Activated CD8-positive, alpha-beta memory T cell treated with anti-CD3 and anti-CD28 coated beads for 24 hours (primary cell): ENCODE data around the gene NFIX.
A peak's percentile ranks its signal among the peaks of the same experiment; 100 is the strongest.

Source experiments
- DNase-seq: peaks from one replicate; pipeline ENCODE4 v3.0.0-alpha.2; 2020

The NFIX gene

DNA sequence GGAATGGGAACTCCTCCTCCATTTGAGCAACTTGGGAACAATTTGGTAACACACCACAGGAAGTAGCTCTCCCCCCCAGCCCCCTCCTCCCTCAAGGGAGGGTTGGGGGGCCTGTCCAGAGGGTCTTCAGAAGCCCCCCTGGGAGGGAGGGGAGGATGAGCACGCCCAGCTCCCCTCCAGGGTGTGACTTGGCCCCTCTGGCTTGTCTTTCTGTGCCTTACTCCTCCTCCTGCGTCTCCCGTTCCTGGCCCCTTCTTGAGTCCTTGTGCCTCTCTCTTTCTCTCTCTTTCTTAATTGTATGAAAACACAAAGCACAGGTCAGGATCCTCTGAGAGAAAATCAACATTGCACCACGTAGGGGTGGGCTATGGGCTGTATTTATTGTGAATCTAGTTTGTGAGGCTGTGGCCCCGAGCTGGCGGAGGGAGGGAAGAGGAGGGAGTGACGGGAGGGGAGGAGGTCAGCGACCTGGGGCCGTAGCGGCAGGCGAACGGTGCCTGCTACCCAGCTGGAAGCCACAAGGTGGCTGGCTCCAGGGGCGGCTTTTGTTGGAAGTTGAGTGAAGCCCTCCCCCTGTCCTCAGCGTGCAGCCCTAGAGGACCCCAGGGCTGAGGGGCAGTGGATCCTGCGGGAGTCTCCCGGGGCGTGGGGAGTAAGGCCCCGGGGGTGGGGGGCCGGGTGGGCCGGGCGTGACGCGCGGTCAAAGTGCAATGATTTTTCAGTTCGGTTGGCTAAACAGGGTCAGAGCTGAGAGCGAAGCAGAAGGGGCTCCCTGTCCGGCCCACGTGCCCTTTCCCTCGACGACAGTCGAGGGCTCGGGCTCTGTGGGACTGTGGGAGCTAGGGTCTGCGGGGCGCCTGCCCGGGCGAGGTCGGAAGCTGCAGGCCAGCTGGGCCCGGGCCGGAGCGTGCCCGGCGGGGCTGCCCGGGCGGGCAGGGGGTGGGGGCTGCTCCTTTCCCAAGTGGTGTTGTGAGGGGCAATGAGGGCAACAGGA lies 101.0 kb downstream of the NFIX start:
- no peak for DNase-seq

DNA sequence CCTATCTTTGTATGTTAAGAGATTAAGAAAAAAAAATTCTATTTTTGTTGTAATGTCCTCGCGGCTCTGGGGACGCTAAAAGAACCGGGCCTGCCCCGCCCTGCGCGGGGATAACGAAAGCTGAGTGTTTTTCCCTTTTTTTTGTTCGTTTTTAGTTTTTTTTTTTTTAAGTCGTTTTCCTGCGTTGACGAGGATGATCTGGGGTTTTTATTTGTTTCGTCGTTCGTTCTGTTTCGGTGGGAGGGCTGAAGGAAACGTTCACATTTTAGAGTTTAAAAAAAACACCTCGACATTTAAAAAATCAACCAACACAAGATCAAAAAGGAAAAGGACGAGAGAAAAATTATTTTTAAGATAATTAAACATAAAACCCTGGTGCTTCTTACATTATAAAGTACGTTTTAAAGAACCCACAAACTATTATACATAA lies 101.8 kb downstream of the NFIX start:
- DNase-seq, result no peak

DNA sequence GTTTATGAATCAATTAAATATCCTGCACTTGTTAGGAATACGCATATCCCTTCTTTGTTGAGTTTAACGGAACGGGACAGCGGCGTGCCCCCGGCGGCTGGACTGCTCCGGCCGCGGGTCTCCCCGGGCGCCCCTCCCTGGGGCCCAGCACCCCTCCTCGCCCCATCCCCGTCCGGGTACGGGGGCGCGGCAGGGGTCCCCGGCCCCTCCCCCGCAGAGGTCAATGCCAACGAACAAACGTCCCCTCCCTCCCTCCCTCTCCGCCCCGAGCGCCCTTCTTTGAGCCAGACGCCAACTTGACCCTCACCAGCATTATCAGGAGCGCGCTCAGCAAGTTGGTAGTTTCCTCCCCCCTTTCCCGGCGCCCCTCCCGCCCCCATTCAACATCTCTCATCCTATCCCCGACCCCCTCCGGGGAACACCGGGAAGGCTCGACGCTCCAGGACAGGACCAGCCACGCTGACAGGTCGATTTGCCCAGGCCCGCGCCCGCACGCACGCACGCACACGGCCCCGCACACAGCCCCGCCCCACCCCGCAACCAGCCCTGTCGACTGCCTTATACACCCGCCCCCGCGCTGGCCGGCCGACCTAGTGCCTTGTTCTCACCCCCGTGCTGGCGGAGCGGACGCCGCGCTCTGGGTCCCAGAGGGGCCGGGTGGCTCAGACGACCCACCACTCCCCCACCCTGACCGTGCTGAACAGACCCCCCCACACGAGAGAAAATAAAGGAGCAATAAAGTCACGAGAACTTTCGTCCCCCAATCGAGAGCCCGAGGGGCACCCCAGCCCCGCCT lies 102.4 kb downstream of the NFIX start:
- no peak for DNase-seq

DNA sequence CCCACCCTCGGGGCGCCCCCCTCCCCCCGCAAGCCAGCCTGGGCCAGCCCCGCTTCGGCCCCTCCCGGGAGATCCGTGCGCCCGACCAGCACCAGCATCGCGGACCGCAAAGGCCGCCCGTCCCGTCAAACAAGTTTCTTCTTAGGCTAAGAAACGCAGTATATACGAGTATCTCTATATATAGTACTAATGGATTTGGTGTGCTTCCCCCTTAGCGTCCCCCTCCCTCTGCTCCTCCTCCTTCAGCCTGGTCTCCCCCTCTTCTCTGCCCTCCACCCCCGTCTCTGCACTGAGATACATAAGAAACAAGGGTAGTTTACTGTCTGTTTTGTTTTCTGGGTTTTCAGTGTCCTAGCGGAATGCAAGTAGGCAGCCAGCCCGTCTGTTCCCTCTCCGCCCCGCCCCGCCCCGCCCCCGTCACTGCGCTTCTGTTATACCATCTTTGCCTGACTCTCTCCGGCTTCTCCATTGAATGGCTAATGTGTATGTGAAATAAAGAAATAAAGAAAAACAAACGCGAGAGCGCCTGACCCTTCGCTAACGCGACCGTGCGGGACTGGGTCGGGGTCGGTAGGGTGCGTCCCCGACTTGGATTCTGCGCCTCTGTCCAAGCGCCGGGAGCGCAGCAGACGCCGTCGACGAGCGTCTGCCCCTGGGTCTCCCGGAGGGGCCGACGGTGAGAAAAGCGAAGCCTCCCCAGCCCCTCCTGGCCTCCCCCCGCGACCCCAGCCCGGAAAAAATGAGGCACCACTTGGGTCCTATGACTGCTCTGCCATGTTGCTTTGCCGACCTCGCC lies 103.2 kb downstream of the NFIX start:
- DNase-seq, result peak; percentile 71

DNA sequence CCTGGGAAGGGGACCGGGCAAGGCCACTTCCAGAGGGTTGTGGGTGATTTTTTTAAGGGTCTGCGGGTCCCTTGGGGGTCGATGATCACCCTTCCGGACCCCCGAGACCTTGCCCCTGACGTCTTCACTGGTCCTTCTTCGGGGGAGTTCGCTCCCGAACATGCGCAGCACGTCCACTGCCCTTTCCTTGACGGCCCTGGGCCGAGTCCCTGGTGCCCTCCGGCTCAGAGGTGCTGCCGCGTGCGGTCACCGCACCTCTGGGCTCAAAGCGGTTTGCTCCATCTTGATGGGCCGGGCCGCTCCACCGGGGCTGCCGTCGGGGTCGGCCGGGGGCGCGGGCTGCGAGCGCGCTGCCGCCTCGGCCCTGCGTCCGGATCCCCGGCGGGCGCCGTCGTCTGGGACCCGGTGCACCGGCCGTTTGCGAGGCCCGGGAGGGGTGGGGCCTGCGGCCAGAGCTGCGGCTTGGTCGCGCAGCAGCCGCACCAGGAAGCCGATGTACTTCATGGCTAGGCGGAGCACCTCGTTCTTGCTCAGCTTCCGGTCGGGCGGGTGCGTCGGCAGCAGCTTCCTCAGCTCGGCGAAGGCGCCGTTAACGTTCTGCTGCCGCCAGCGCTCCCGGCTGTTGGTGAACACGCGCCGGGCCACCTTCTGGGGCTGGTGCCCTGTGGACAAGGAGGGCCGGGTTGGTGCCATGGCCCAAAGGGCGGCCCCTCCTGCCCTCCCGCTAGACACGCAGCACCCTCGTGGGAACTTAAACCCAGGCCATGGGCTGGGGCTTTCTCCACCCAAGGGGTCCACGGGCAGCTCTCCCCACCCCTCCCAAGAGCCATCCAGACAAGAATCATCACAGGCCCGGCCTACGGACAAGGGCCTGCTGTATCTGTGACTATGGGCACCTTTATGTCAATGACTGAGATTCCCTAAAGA lies 104.1 kb downstream of the NFIX start:
- peak; percentile 86 for DNase-seq

DNA sequence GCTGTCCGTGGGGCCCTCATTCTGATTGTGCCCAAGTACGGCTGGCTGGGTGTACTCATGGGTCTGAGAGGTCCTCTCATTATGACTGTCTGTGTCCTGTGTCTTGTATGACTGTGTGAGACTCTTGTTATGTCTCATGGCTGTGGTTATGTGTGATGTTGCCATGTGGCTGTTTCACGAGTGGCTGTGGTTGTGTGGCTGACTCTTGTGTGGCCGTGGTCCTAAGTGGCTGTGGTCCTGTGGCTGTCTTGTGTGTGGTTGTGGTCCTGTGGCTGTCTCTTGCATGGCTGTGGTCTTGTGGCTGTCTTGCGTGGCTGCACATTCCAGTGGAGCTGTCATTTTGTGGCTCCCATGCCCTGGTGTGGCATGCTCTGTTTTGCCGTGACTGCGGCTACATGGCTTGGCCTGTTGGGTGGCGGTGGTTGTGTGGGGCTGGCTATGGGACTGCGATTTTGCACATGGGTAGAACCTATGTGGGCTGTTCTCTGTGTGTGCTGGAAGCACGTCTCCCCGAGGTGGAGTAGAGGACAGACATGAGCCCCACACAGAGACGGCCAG lies 104.8 kb downstream of the NFIX start:
- peak; percentile 90 for DNase-seq

DNA sequence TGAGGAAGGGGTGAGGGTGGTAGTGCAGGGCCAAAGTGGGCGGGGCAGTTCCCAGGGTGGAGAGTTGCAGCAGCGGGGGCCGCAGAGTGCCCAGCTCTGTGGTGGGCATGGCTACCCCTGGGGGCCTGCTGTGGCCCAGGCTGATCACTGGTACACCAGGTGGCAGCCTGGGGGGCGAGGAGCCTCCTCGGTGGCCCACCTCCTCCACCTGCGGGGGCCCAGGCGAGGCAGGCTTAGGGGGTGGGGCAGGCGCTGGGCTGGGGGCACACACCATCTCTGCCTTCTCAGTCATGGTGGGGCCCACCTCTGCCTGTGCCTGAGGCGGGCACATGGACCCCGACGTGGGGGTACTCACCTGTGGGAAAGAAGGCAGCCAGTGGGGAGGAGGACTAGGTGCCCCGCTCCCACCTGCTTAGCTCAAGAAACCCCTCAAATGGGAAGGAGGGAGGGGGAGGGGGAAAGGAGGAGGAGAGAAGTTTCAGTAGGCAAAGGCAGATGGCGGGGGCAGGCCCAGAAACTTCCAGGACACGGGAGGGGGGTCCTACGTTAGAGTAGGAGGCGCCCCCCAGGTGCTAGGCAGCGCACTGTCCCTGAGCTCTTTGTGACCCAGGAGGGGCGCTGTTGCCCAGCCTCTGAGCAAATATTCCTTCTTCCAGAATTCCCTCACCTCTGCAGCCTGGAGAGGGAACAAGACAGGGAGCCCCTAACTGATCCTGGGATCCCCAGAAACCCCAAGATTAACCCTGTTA lies 105.7 kb downstream of the NFIX start:
- no peak for DNase-seq

DNA sequence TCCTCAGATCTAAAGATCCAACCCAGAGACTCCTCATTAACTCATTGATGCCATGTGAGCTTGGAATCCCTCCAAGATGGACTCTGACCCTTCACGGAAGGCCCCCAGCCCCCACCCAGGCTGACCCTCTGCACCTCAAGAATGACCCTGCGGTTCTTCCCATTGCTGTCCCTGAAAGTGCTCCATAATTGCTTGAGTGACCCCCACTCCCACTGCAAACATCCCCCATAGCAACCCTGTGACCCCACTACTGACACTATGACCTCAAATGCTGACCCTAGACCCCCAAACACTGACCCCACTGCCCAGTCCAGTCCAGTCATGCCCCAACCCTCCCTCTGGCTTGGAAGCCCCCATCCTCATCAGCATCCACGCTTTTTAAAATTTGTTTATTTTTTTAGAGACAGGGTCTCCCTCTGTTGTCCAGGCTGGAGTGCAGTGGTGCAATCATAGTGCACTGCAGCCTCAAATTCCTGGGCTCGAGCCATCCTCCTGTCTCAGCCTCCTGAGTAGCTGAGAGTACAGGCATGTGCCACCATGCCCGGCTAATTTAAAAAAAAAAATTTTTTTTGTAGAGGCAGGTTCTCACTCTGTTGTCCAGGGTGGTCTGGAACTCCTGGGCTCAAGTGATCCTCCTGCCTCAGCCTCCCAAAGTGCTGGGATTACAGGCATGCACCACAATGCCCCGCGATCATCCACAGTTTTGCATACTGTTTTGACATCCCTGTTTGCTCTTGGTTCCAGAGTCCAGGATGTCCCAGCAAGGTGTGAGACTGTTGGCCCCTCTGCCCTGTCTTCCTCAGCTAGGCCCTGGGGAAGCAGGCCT lies 106.5 kb downstream of the NFIX start:
- no peak for DNase-seq

DNA sequence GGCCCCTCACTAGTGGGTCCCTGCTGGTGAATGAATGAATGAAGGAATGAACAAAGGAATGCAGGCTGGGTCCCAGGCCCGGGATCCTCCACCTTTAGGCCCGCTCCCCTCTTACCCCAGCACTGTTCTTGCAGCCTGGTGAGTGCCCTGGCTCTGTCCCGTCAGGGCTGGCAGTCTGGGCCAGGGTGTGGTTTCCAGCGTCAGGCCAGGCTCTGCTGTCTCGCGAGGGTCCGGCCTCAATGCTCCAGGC lies 107.1 kb downstream of the NFIX start:
- no peak for DNase-seq

DNA sequence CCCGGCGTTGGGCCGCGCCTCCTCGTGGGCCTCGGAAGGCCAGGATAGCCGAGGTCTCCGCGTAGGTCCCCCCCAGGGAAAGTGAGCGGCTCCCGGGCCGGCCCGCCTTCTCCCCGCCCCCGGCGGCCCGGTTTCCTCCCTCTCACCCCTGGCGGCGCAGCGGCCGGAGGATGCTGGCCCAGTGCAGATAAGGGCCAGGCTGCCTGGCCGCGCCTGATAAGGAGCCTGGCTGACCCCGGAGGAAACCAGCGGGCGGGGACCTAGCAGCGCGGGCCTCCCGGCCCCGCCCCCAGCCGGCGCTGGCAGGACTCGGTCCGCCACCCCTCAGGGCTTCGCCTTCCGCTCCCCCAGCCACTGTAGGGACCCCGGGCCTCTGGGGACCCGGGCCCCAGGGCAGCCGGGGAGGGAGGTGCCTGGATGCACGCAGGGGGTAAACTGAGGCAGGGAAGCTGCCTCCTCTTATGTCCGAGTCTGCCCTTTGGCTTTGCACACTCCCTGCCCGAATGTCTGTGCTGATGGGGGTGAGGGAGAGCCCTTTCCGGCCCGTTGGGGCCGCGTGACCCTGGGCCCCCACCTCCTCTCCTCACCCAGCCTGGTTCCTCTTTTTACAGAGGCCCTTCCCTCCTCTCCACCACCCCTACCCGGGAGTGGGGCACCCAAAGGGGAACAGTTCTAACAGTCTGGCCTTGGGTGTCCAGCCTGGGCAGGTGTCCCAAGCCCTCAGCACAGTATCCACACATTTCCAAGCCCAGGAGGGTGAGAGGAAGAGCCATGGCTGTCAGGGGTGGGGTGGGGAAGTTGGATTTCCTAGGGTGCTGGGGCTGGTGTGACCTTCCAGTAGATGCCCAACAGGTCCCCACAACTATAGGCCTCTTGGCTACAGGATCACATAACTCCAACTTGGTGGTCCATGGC lies 107.6 kb downstream of the NFIX start, which contains the start of gene LYL1:
Gene LYL1, minus strand, starts transcription at position 193 of the 915 bp plus-strand sequence. CDS start 1,687 bp downstream, outside the sequence.
- DNase-seq, result peak; percentile 77

DNA sequence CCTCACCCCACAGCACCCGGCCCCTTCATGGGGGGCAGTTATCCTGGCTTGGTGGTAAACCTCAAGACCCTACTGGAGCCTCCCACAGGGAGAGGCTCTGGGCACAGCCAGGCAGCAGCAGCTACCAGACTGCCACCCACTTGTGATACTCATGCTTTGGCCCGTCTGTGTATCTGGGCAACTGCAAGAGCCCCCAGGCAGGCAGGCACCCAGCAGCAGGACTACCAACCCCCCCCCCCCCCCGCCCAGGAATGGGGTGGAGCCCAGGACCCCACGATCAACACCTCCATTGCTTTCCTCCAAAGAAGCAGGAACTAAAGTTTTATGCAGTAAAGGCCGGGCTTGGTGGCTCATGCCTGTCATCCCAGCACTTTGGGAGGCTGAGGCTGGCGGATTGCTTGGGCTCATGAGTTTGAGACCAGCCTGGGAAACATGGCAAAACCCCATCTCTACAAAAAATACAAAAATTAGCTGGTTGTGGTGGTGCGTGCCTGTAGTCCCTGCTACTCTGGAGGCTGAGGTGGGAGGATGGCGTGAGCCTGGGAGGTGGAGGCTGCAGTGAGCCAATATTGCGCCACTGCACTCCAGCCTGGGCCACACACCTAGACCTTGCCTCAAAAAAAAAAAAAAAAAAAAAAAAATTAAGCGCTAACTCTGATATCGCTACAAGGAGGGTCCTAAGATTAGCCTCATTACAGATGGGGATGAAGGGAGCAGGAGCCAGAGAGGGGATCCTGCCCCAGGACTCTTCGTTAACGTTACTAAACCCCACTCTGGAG lies 108.5 kb downstream of the NFIX start:
- DNase-seq, result no peak

DNA sequence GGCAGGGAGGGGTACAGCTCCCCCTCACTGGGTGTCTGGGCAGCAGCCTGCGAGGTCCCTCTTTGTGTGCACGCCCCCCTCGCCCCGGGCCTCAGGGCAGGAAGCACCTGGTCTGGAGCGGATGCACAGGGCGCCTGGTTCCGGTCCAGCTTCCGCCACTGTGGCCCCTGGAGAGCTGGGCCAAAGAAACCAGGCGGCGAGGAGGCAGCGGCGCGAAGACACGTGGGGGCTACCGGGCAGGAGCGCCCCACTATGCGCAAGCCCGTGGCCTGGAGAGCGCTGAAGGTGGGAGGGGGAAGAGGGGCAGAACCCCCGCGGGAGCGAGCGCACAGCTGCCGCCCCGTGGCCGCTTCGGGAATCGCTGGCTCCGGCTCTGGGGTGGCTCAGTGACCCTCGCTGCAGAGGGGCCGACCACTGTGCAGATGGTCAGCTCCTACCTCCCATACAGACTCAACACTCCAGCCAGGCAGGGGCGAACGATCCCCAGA lies 109.1 kb downstream of the NFIX start:
- peak; percentile 89 for DNase-seq

DNA sequence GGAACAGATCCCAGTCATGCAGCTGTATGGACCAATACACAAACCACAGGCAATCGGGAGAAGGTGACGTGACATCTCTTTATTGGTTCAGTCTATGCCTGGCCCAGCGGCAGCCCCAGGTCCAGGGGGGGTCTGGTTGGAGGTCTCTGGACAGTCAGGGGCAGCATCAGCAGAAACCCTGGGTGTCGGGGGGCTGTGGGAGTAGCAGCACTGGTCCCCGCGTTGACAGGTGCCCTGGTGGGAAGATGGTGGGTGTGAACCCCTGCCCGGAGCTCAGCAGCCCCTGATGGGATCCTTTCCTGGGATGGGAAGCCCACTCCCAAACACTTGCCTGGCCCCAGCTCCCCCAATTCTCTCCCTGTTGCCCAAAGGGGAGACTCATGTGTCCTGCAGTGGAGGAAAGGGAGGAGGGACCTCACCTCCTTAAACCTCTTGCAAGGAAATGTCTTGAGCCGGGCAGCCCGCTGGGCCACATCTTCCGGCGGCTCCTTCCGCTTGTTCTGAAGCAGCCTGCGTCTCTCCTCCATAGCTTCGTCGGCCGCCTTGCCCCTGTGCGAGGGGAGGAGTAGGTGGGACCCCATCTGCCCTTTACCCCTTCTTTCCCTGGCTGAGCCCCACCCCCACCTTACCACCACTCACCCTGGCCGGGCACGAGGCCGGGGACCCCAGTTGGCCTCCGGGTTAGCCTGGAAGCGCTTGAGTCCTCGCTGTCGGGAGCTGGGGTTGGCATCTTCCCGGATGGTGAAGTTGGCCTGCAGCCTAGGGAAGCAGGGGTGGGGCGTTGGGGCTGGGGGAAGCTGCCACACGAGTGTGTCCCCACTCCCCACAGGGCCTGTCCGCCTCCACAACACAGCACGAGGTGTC lies 109.8 kb downstream of the NFIX start:
- DNase-seq, result no peak

DNA sequence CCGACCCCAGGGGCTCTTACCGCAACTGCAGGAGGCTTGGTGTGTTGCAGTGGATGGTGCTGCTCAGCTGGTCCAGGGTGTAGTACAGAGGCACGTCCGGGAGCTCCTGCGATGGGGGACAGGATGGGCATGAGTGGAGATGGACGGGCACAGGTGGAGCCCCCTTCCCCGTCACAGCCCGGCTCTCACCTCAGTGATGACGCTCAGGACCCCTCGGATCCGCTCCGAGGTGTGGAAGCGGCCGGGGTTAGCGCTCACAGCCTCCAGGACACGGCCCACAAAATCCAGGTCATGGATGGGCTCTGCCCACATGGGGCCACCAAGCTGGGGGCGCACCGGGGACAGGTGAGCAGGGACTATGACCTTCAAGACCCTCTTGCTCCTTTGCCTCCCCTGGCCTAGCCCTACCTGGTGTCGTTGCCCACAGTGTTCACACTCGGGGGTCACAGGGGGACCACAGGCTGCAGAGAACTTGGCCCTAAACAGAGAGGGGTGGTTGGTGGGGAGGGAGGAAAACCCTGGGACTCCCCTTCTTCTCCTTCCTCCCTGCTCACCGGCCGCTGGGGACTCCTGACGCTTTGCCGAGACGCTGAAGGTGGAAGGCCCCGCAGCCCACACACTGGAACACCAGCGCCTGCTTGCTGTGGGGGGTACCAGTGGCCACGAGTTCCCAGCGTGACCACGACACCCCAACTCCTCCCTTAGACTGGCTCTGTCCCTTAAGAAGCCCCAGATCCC lies 114.3 kb downstream of the NFIX start:
- DNase-seq, result no peak

DNA sequence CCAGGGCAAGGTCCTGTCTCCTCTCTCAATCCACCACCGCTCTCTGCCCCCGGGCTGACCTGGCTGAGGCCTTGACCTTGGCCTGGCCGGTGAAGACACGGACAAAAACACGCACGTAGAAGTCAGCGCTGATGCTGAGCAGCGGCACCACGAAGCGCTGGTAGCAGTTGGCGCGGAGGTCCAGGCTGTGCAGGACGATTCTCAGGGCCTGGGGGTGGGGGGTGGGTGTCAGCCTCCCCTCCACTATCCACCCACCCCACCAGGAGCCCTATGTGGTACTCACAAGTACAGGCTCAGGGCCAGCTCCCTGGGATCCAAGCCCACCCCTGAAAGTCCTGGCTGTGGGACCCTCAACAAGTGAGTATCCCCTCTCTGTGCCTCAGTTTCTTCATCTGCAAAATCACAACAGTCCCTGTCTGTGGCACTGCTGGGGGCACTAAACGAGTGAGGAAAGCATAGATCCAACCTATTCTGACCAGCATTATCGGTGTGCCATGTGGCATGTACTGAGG lies 114.9 kb downstream of the NFIX start:
- no peak for DNase-seq

DNA sequence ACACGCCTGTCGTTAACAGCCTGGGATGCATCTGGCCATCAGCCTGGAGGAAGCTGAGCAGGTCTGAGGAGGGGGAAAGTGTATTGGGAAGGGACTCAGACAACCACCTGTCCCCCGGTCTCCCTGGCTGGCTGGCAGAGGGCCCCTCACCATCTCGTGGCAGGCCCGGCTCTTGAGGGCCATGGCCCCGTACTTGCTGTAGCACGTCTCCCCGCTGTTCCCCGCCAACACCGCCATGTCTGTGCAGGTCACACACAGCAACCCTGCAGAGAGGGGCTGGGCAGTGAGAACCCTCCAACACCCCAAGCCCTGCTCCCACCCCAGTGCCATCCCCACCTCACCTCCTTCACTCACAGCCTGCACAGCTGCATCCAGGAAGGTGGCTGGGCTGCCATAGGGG lies 117.3 kb downstream of the NFIX start:
- DNase-seq, result no peak
